ENCODE results near the gene SYNRG. TPM values are rescaled to one million over a fixed set of nuclear protein-coding genes. Genes with fewer than 3 reads are reported as not detected.

The SYNRG gene
- total and polyA plus RNA-seq, 2 of the 13 experiments (the other 11 are each of a cell fraction or from before 2014, with no cell fraction given): 7.3 to 8.7 TPM

GRCh38 chr17:37608351-37609169 is 658 bp downstream of the SYNRG start:
- Histone ChIP-seq H3K4me1 (ENCODE audit: insufficient read depth, low read length) (peaks cover 28% of the 10 kb centered on the region), H3K79me2 (ENCODE audit: insufficient read depth, low read length) (peaks cover 26% of the 10 kb centered on the region), H3K9ac (ENCODE audit: insufficient read depth, low read depth, low read length) (peak overlapping the region; percentile 89), H3K9me3 (ENCODE audit: low read length) (no peaks in the 10 kb centered on the region), H3K4me2 (ENCODE audit: low read depth, low read length) (peak overlapping the region; percentile 77), H3K4me3 (replicated peaks in 1 of 3; ENCODE audit: insufficient read depth in 1 of 3, low read depth in 2 of 3, low read length in 3 of 3) (peak overlapping the region; percentile 89 to 99 (median 92)), H4K20me1 (ENCODE audit: insufficient read depth, low read length) (no peaks in the 10 kb centered on the region; the same call in 1 of the 2 replicates), H3K36me3 (replicated peaks in 1 of 2; ENCODE audit: control insufficient read depth in 1 of 2, insufficient read depth in 2 of 2, low read length in 2 of 2) (peaks cover 0 to 8% of the 10 kb centered on the region in 2 experiments; a peak in 1 of 5 replicates), H3K27me3 (ENCODE audit: control insufficient read depth in 1 of 2, insufficient read depth in 2 of 2, low read length in 2 of 2) (no peaks in the 10 kb centered on the region), H3K27ac (ENCODE audit: extremely low read length, insufficient read depth, low read length) (peak overlapping the region; percentile 92), H2AFZ (ENCODE audit: low read length) (peak overlapping the region; percentile 46)
- 2% methylated on average over 8 of the region's 26 CpGs for WGBS (ENCODE audit: low lambda C conversion rate)
- no peak for FAIRE-seq
- in situ Hi-C loops (cut with HindIII; ENCODE audit: extremely low pct_ligation_motif_present, low pct_unique_long_range_greater_than_20kb) (no loop called here), intact Hi-C loops (cut with micrococcal nuclease; ENCODE audit: unreplicated experiment) (loop anchor here (1.0 kb wide), 1 partner anchor 81 kb away; no protein-coding TSS in a partner anchor)
- DNase-seq (ENCODE audit: low spot score): peak; percentile 39
- ATAC-seq: peak; percentile 79
- TSS peak; percentile 68 for BruUV-seq (replicated peaks)
- CTCF ChIA-PET (ENCODE audit: low intra/inter-chr PET ratio, low total read pairs): no interaction called here
- POLR2A ChIA-PET: interaction anchor here (0.8 to 2.1 kb wide), 10 partner anchors 8 to 208 kb away, joined by 3 to 9 read pairs (median 3); partner anchors contain the start of gene DUSP14
- no peak for TF ChIP-seq FOXA3 (CRISPR knock-in tag; IDR thresholded peaks at IDR 0.05)
- TF ChIP-seq CBX2 (IDR thresholded peaks at IDR 0.05; ENCODE audit: low read depth, low read length): no peak
- TF ChIP-seq CBX2 (CRISPR knock-in tag; IDR thresholded peaks at IDR 0.05; ENCODE audit: low read depth): no peak
- TF ChIP-seq ZNF740 (CRISPR knock-in tag; IDR thresholded peaks at IDR 0.05): 0 out of 2 replicates have a peak, but pooled peaks have one; percentile 11
- TF ChIP-seq ATF5 (CRISPR knock-in tag; IDR thresholded peaks at IDR 0.05; ENCODE audit: low read depth): no peak
- TF ChIP-seq HINFP (CRISPR knock-in tag; IDR thresholded peaks at IDR 0.05; ENCODE audit: low read depth): no peak
- 0 out of 2 replicates have a peak, but pooled peaks have one; percentile 38 for TF ChIP-seq PATZ1 (CRISPR knock-in tag; IDR thresholded peaks at IDR 0.05)
- no peak for TF ChIP-seq ZNF724P (CRISPR knock-in tag; IDR thresholded peaks at IDR 0.05; ENCODE audit: borderline replicate concordance)
- peak; percentile 3; the same call in 1 of the 2 replicates for TF ChIP-seq PITX1 (CRISPR knock-in tag; IDR thresholded peaks at IDR 0.05)
- TF ChIP-seq ZNF678 (CRISPR knock-in tag; IDR thresholded peaks at IDR 0.05): no peak
- TF ChIP-seq ZFP82 (CRISPR knock-in tag; IDR thresholded peaks at IDR 0.05; ENCODE audit: borderline replicate concordance): 0 out of 2 replicates have a peak, but pooled peaks have one; percentile 33
- no peak for TF ChIP-seq TAF15 (IDR thresholded peaks at IDR 0.05; ENCODE audit: low read depth, low read length, poor library complexity, severe bottlenecking)
- no peak for TF ChIP-seq ZNF317 (CRISPR knock-in tag; IDR thresholded peaks at IDR 0.05)
- 0 out of 2 replicates have a peak, but pooled peaks have one; percentile 58 for TF ChIP-seq PRMT3 (CRISPR knock-in tag; IDR thresholded peaks at IDR 0.05; ENCODE audit: borderline replicate concordance, low read depth)
- TF ChIP-seq ZNF30 (CRISPR knock-in tag; IDR thresholded peaks at IDR 0.05): no peak
- TF ChIP-seq JUND (CRISPR knock-in tag; IDR thresholded peaks at IDR 0.05): no peak
- TF ChIP-seq ZNF598 (CRISPR knock-in tag; IDR thresholded peaks at IDR 0.05; ENCODE audit: borderline replicate concordance): no peak
- TF ChIP-seq PREB (CRISPR knock-in tag; IDR thresholded peaks at IDR 0.05): no peak

Data from HepG2 (cell line).